ENCODE data around the gene REEP1. TPM values are rescaled to one million over a fixed set of nuclear protein-coding genes. Genes with fewer than 3 reads are reported as not detected.

REEP1 gene
- total and polyA plus RNA-seq, 2 of the 4 experiments (the other 2 are of a cell fraction) = under 0.01 to 0.03 TPM

GRCh38 chr2:86224645-86225355 is 112.6 kb downstream of the REEP1 start:
- no peak overlapping the region for H2AK5ac ChIP-seq (ENCODE audit: low read depth, low read length)
- ChIA-PET POLR2A (ENCODE audit: unreplicated experiment) (no interaction called here), CTCF (interaction anchor here (0.7 kb wide), 1 partner anchor 14 kb away, joined by 3 read pairs; no protein-coding TSS in a partner anchor)
- no peak for ATAC-seq (ENCODE audit: low read depth)
- H3K4me2 ChIP-seq (ENCODE audit: low read depth, low read length) = no peak overlapping the region
- H3K9me3 ChIP-seq (ENCODE audit: control insufficient read depth, insufficient read depth, low read length) = no peaks in the 10 kb centered on the region
- H4K20me1 ChIP-seq (ENCODE audit: insufficient read depth, low read length) = no peaks in the 10 kb centered on the region
- no peak overlapping the region for H2AK9ac ChIP-seq (replicated peaks; ENCODE audit: low read depth, low read length, poor library complexity)
- no peak overlapping the region for H3K14ac ChIP-seq (replicated peaks; ENCODE audit: low read depth, low read length)
- no peak overlapping the region for H3K56ac ChIP-seq (ENCODE audit: extremely low read depth, insufficient read depth, low read length)
- in situ Hi-C loops (cut with MboI; ENCODE audit: low sequenced_read_pairs) (no loop called here), intact Hi-C loops (cut with micrococcal nuclease) (loop anchor here (5.0 kb wide), 1 partner anchor 253 kb away; no protein-coding TSS in a partner anchor), dilution Hi-C loops (cut with HindIII; ENCODE audit: low sequenced_read_pairs, unreplicated experiment) (no loop called here)
- H3K27ac ChIP-seq (ENCODE audit: insufficient read depth, low read length) = no peak overlapping the region
- no TSS peak for BruUV-seq (replicated peaks)
- peaks cover 7% of the 10 kb centered on the region for H3K4me1 ChIP-seq (ENCODE audit: control insufficient read depth, insufficient read depth, low read length)
- peaks cover 3% of the 10 kb centered on the region; the same call in 1 of the 2 replicates for H3K9me1 ChIP-seq (ENCODE audit: insufficient read depth, low read length)
- no peak for DNase-seq
- no peak overlapping the region for H3K9ac ChIP-seq (ENCODE audit: low read depth, low read length)
- H4K5ac ChIP-seq (ENCODE audit: low read depth, low read length) = no peak overlapping the region
- no peak overlapping the region for H2BK20ac ChIP-seq (ENCODE audit: low read depth, low read length)
- TF ChIP-seq RFX5 (IDR thresholded peaks at IDR 0.05; ENCODE audit: low read depth, low read length) (no peak), RAD21 (IDR thresholded peaks at IDR 0.05; ENCODE audit: low read length) (no peak), ELK1 (IDR thresholded peaks at IDR 0.05; ENCODE audit: borderline replicate concordance, low read depth, low read length) (no peak), BHLHE40 (IDR thresholded peaks at IDR 0.05; ENCODE audit: low read depth, low read length) (no peak), FOS (IDR thresholded peaks at IDR 0.05; ENCODE audit: low read depth, low read length) (no peak), NFE2L2 (IDR thresholded peaks at IDR 0.05; ENCODE audit: low read depth, low read length) (no peak), CHD1 (IDR thresholded peaks at IDR 0.05; ENCODE audit: low read depth, low read length) (no peak), MAZ (IDR thresholded peaks at IDR 0.05; ENCODE audit: borderline replicate concordance, low read depth, low read length) (no peak), MXI1 (IDR thresholded peaks at IDR 0.05; ENCODE audit: borderline replicate concordance, low read depth, low read length) (no peak), CTCF (conservative IDR thresholded peaks at IDR 0.05; ENCODE audit: low read depth, low read length) (no peak), USF2 (IDR thresholded peaks at IDR 0.05; ENCODE audit: low read depth, low read length) (no peak), SMC3 (IDR thresholded peaks at IDR 0.05; ENCODE audit: low read depth, low read length) (no peak), CEBPB (IDR thresholded peaks at IDR 0.05; ENCODE audit: low read depth, low read length) (no peak), MAFK (IDR thresholded peaks at IDR 0.05; ENCODE audit: low read depth, low read length) (no peak), POLR2A (IDR thresholded peaks at IDR 0.05; ENCODE audit: low read depth, low read length) (no peak), RCOR1 (IDR thresholded peaks at IDR 0.05; ENCODE audit: insufficient replicate concordance, low read length) (no peak)
- 50% methylated on average over 1 of the region's 9 CpGs; no CpG with 5 or more reads in 1 of the 2 experiments for WGBS, 2 experiments (ENCODE audit: extremely low coverage in 2 of 2, insufficient read length in 1 of 2)
- no peak overlapping the region for H4K8ac ChIP-seq (ENCODE audit: low read depth in 2 of 2, low read length in 2 of 2)
- H3K4ac ChIP-seq (ENCODE audit: low read depth, low read length) = no peak overlapping the region
- no peak overlapping the region for H4K91ac ChIP-seq (ENCODE audit: insufficient read depth, low read depth, low read length)
- no peak overlapping the region for H3K23ac ChIP-seq (ENCODE audit: low read depth, low read length)
- peaks cover 4% of the 10 kb centered on the region; the same call in 1 of the 2 replicates for H3K27me3 ChIP-seq (ENCODE audit: control insufficient read depth, insufficient read depth, low read length)
- H3K4me3 ChIP-seq (ENCODE audit: insufficient read depth, low read depth, low read length) = no peak overlapping the region
- H3K18ac ChIP-seq (ENCODE audit: low read depth, low read length) = no peak overlapping the region
- no peaks in the 10 kb centered on the region for H3K36me3 ChIP-seq (ENCODE audit: control insufficient read depth, insufficient read depth, low read length)
- no peak overlapping the region for H2BK120ac ChIP-seq (ENCODE audit: low read depth, low read length)
- no peak overlapping the region for H2BK5ac ChIP-seq (ENCODE audit: low read depth, low read length, poor library complexity, severe bottlenecking)
- H2AFZ ChIP-seq (replicated peaks; ENCODE audit: low read length, poor library complexity) = no peak overlapping the region
- no peak overlapping the region for H2BK15ac ChIP-seq (ENCODE audit: low read depth, low read length)
- no peaks in the 10 kb centered on the region for H3K79me1 ChIP-seq (ENCODE audit: low read depth in 1 of 2, low read length in 2 of 2)

Data from IMR-90 (cell line).